Tibial nerve (tissue), 4 donors: ENCODE results near the gene CMSS1. TPM values are rescaled to one million over a fixed set of nuclear protein-coding genes. Genes with fewer than 3 reads are reported as not detected.

Source experiments
- DNase-seq, 2 donors: peaks; one replicate each; pipeline ENCODE4 v3.0.0-alpha.2; 2019; ENCODE audit warnings: low spot score in 2 of 2
- H3K27ac ChIP-seq, 4 donors: fragments of 200-600 bp; sonication (generic) in 3 of 4; one replicate each; pipeline ENCODE4 v1.5.1; 2017 to 2019; ENCODE audit warnings: mild to moderate bottlenecking in 1 of 4
- H3K27me3 ChIP-seq, 2 donors: fragments of 200-600 bp; sonication (generic) in 1 of 2; one replicate each; pipeline versions ENCODE4 v1.5.1 to v1.6.0; 2017 to 2019
- H3K36me3 ChIP-seq, 3 donors: fragments of 200-600 bp; sonication (generic); one replicate each; pipeline ENCODE4 v1.5.1; 2018 to 2019
- H3K4me1 ChIP-seq, 4 donors: fragments of 200-600 bp; sonication (generic) in 3 of 4; one replicate each; pipeline ENCODE4 v1.5.1; 2017 to 2019
- H3K4me3 ChIP-seq, 4 donors: fragments of 200-600 bp; sonication (generic) in 3 of 4; one replicate each; pipeline ENCODE4 v1.5.1; 2017 to 2019; ENCODE audit warnings: mild to moderate bottlenecking in 1 of 4, moderate library complexity in 1 of 4
- H3K9me3 ChIP-seq, 4 donors: fragments of 200-600 bp; sonication (generic) in 3 of 4; one replicate each; pipeline ENCODE4 v1.5.1; 2017 to 2019
- CTCF ChIP-seq, 5 experiments: fragments of 200-600 bp in 3 of 5; fragments of 450-650 bp in 2 of 5; sonication (generic) in 3 of 5; IDR thresholded peaks; one replicate each; pipeline ENCODE4 v1.5.1; 2016 to 2019; ENCODE audit warnings: antibody characterized with exemption in 5 of 5, mild to moderate bottlenecking in 3 of 5, moderate library complexity in 2 of 5
- EP300 ChIP-seq, 2 donors: sonication (generic); formaldehyde crosslinking; IDR thresholded peaks; one replicate each; pipeline ENCODE4 v1.6.1; 2017; ENCODE audit warnings: antibody characterized with exemption in 2 of 2, mild to moderate bottlenecking in 1 of 2
- POLR2A ChIP-seq, 2 donors: fragments of 450-650 bp; IDR thresholded peaks; one replicate each; pipeline ENCODE4 v1.6.1; 2017; ENCODE audit warnings: antibody characterized with exemption in 2 of 2, mild to moderate bottlenecking in 2 of 2, moderate library complexity in 2 of 2
- WGBS, 2 donors: methylation state at CpG; one replicate each; pipeline ENCODE4 v1.1.5; 2018; 5-methylcytosine and 5-hydroxymethylcytosine counted together
- total RNA-seq, 4 donors: library from RNA; depleted of rRNA; stranded (reverse); fragments of >200 nt; gene quantifications; one replicate each; pipeline ENCODE4 v1.1.0, GENCODE V29; 2016

Gene CMSS1
- total RNA-seq, 4 donors from 2014 or later = 5.5 to 29.1 (median 15.7) TPM

GRCh38 chr3:100198579-100199269, 381.1 kb downstream of the CMSS1 start:
- Histone ChIP-seq H3K4me1 (no peaks in the 10 kb centered on the region), H3K4me3 (no peak overlapping the region), H3K27me3 (no peaks in the 10 kb centered on the region), H3K27ac (no peak overlapping the region), H3K36me3 (no peaks in the 10 kb centered on the region), H3K9me3 (peaks cover 0 to 16% (median 0%) of the 10 kb centered on the region in 4 donors)
- TF ChIP-seq CTCF (IDR thresholded peaks at IDR 0.05) = no peak
- no peak for TF ChIP-seq POLR2A (IDR thresholded peaks at IDR 0.05)
- no peak for TF ChIP-seq EP300 (IDR thresholded peaks at IDR 0.05)
- WGBS, 2 donors = 90 to 94% methylated on average over 6 of the region's 6 CpGs
- no peak for DNase-seq

- no peak overlapping the region for H3K4me3 ChIP-seq
- H3K36me3 ChIP-seq = no peaks in the 10 kb centered on the region
- whole genome bisulfite sequencing, 2 donors = 58 to 75% methylated on average over 2 of the region's 2 CpGs
- peaks cover 0 to 5% (median under 1%) of the 10 kb centered on the region in 4 donors for H3K4me1 ChIP-seq
- H3K27ac ChIP-seq = no peak overlapping the region
- H3K9me3 ChIP-seq = peaks cover 0 to 12% (median 0%) of the 10 kb centered on the region in 4 donors
- TF ChIP-seq EP300 (IDR thresholded peaks at IDR 0.05) = no peak
- TF ChIP-seq POLR2A (IDR thresholded peaks at IDR 0.05) = no peak
- no peak for TF ChIP-seq CTCF (IDR thresholded peaks at IDR 0.05)
- no peaks in the 10 kb centered on the region for H3K27me3 ChIP-seq
- DNase-seq = no peak
These were observed 387.5 kb downstream of the CMSS1 start for GRCh38 chr3:100205171-100205570.

GRCh38 chr3:100206687-100207086, 389.0 kb downstream of the CMSS1 start:
- H3K27me3 ChIP-seq = no peaks in the 10 kb centered on the region
- peaks cover 0 to 12% (median 0%) of the 10 kb centered on the region in 4 donors for H3K9me3 ChIP-seq
- peaks cover 0 to 16% (median 13%) of the 10 kb centered on the region in 4 donors for H3K4me1 ChIP-seq
- WGBS, 2 donors = 83 to 84% methylated on average over 1 of the region's 1 CpG
- DNase-seq = no peak
- no peaks in the 10 kb centered on the region for H3K36me3 ChIP-seq
- no peak overlapping the region for H3K4me3 ChIP-seq
- H3K27ac ChIP-seq = no peak overlapping the region
- no peak for TF ChIP-seq EP300 (IDR thresholded peaks at IDR 0.05)
- TF ChIP-seq POLR2A (IDR thresholded peaks at IDR 0.05) = no peak
- no peak for TF ChIP-seq CTCF (IDR thresholded peaks at IDR 0.05)

GRCh38 chr3:100207886-100208285, 390.2 kb downstream of the CMSS1 start:
- peaks cover 0 to 12% (median 0%) of the 10 kb centered on the region in 4 donors for H3K9me3 ChIP-seq
- no peaks in the 10 kb centered on the region for H3K36me3 ChIP-seq
- H3K27ac ChIP-seq = no peak overlapping the region
- no peak overlapping the region for H3K4me3 ChIP-seq
- WGBS, 2 donors = 76 to 93% methylated on average over 3 of the region's 3 CpGs
- H3K27me3 ChIP-seq = no peaks in the 10 kb centered on the region
- peaks cover 0 to 17% (median 13%) of the 10 kb centered on the region in 4 donors for H3K4me1 ChIP-seq
- no peak for DNase-seq
- no peak for TF ChIP-seq EP300 (IDR thresholded peaks at IDR 0.05)
- no peak for TF ChIP-seq CTCF (IDR thresholded peaks at IDR 0.05)
- no peak for TF ChIP-seq POLR2A (IDR thresholded peaks at IDR 0.05)

GRCh38 chr3:100209169-100209568, 391.5 kb downstream of the CMSS1 start:
- Histone ChIP-seq H3K36me3 (no peaks in the 10 kb centered on the region), H3K27ac (no peak overlapping the region), H3K4me1 (peaks cover 0 to 17% (median 13%) of the 10 kb centered on the region in 4 donors), H3K27me3 (no peaks in the 10 kb centered on the region), H3K9me3 (peaks cover 0 to 3% (median 0%) of the 10 kb centered on the region in 4 donors), H3K4me3 (no peak overlapping the region)
- no peak for TF ChIP-seq EP300 (IDR thresholded peaks at IDR 0.05)
- TF ChIP-seq CTCF (IDR thresholded peaks at IDR 0.05) = no peak
- no peak for TF ChIP-seq POLR2A (IDR thresholded peaks at IDR 0.05)
- no peak for DNase-seq
- 89 to 97% methylated on average over 2 of the region's 2 CpGs for WGBS, 2 donors
